Keratinocyte (primary cell): ENCODE data around the gene ARHGAP22. TPM values are rescaled to one million over a fixed set of nuclear protein-coding genes. Genes with fewer than 3 reads are reported as not detected.

Experiments
- DNase-seq: peaks from one replicate; pipeline ENCODE4 v3.0.0-alpha.2; 2011; ENCODE audit warnings: low read depth, missing footprints, low spot score
- FAIRE-seq: peaks from 2 replicates; lab custom pipeline; 2011; peaks lifted over from hg19 to GRCh38; lab: Jason Lieb, UNC
- H2AFZ ChIP-seq: 2 replicates; pipeline ENCODE4 v1.6.0; 2012; ENCODE audit warnings: low read length, control low read depth, inconsistent platforms; ENCODE audit not compliant: control insufficient read depth
- H3K27ac ChIP-seq: 2 replicates; pipeline ENCODE4 v1.5.1; 2011; ENCODE audit warnings: low read length; ENCODE audit not compliant: control insufficient read depth, insufficient read depth
- H3K27me3 ChIP-seq: 3 replicates; pipeline ENCODE4 v1.6.0; 2011; ENCODE audit warnings: low read length; ENCODE audit not compliant: control insufficient read depth, insufficient read depth; ENCODE audit errors: extremely low read depth
- H3K36me3 ChIP-seq, 2 experiments: 2 replicates in 1 of 2; 3 replicates in 1 of 2; pipeline ENCODE4 v1.5.1; 2011; ENCODE audit warnings: low read length in 2 of 2, mild to moderate bottlenecking in 1 of 2; ENCODE audit not compliant: control insufficient read depth in 2 of 2, insufficient read depth in 2 of 2; ENCODE audit errors: extremely low read depth in 1 of 2
- H3K4me1 ChIP-seq: 3 replicates; pipeline ENCODE4 v1.5.1; 2011; ENCODE audit warnings: low read length; ENCODE audit not compliant: control insufficient read depth, insufficient read depth; ENCODE audit errors: extremely low read depth
- H3K4me2 ChIP-seq: 3 replicates; pipeline ENCODE4 v1.6.0; 2011; ENCODE audit warnings: low read depth, low read length; ENCODE audit not compliant: control insufficient read depth, insufficient read depth; ENCODE audit errors: extremely low read depth
- H3K4me3 ChIP-seq, 3 experiments: fragments of 200-600 bp in 1 of 3; sonication (generic) in 1 of 3; 2 replicates in 2 of 3; 3 replicates in 1 of 3; pipeline ENCODE4 v1.5.1; 2011 to 2016; ENCODE audit warnings: low read length in 3 of 3, mild to moderate bottlenecking in 3 of 3, control low read depth in 2 of 3, inconsistent platforms in 1 of 3, low read depth in 1 of 3, mixed read lengths in 1 of 3, mixed run types in 1 of 3, moderate library complexity in 1 of 3; ENCODE audit not compliant: control insufficient read depth in 2 of 3, insufficient read depth in 2 of 3; ENCODE audit errors: extremely low read depth in 1 of 3
- H3K79me2 ChIP-seq: 2 replicates; pipeline ENCODE4 v1.6.0; 2012; ENCODE audit warnings: low read length; ENCODE audit not compliant: control insufficient read depth, insufficient read depth
- H3K9ac ChIP-seq: 3 replicates; pipeline ENCODE4 v1.6.0; 2011; ENCODE audit warnings: low read length; ENCODE audit not compliant: control insufficient read depth, insufficient read depth; ENCODE audit errors: extremely low read depth
- H3K9me1 ChIP-seq: 3 replicates; pipeline ENCODE4 v1.6.0; 2011; ENCODE audit warnings: low read length; ENCODE audit not compliant: control insufficient read depth, insufficient read depth; ENCODE audit errors: extremely low read depth
- H3K9me3 ChIP-seq: 2 replicates; pipeline ENCODE4 v1.5.1; 2012; ENCODE audit warnings: low read depth, low read length; ENCODE audit not compliant: control insufficient read depth
- H4K20me1 ChIP-seq: 3 replicates; pipeline ENCODE4 v1.6.0; 2011; ENCODE audit warnings: low read length; ENCODE audit not compliant: control insufficient read depth, insufficient read depth; ENCODE audit errors: extremely low read depth
- CTCF ChIP-seq, 3 experiments: IDR thresholded peaks in 1 of 3; conservative IDR thresholded peaks in 1 of 3; optimal IDR thresholded peaks in 1 of 3; 2 replicates in 2 of 3; 3 replicates in 1 of 3; pipeline versions ENCODE3 to v1.5.1; 2011; ENCODE audit warnings: low read length in 3 of 3, mild to moderate bottlenecking in 3 of 3, moderate library complexity in 2 of 3, control low read depth in 1 of 3, inconsistent platforms in 1 of 3; ENCODE audit not compliant: insufficient read depth in 2 of 3; ENCODE audit errors: extremely low read depth in 1 of 3
- EZH2 ChIP-seq: IDR thresholded peaks from one replicate; pipeline ENCODE4 v1.6.1; 2012; ENCODE audit warnings: inconsistent platforms, mild to moderate bottlenecking, low read length, moderate library complexity
- dilution Hi-C: fragments of 300-500 bp; cut with MboI; formaldehyde crosslinking; loops from one replicate; pipeline ENCODE4 v1.7.0; 2020; ENCODE audit warnings: low sequenced_read_pairs; ENCODE audit not compliant: extremely low pct_ligation_motif_present
- polyA plus RNA-seq, 5 experiments: library from polyadenylated mRNA; depleted of rRNA in 3 of 5; stranded (reverse) in 3 of 5; stranded (forward) in 1 of 5; unstranded in 1 of 5; fragments of >200 nt; gene quantifications; 1 replicate in 1 of 5; 2 replicates in 3 of 5; 3 replicates in 1 of 5; pipeline versions ENCODE4 v1.2.1 to v1.2.3, GENCODE V29; 2011 to 2012; ENCODE audit warnings: missing spikeins in 2 of 5, low read depth in 1 of 5, low replicate concordance in 1 of 5

ARHGAP22 gene
- polyA plus RNA-seq, 1 donor (not counting 4 experiments of a cell fraction or from before 2014, with no cell fraction given), result 4.9 TPM

DNA sequence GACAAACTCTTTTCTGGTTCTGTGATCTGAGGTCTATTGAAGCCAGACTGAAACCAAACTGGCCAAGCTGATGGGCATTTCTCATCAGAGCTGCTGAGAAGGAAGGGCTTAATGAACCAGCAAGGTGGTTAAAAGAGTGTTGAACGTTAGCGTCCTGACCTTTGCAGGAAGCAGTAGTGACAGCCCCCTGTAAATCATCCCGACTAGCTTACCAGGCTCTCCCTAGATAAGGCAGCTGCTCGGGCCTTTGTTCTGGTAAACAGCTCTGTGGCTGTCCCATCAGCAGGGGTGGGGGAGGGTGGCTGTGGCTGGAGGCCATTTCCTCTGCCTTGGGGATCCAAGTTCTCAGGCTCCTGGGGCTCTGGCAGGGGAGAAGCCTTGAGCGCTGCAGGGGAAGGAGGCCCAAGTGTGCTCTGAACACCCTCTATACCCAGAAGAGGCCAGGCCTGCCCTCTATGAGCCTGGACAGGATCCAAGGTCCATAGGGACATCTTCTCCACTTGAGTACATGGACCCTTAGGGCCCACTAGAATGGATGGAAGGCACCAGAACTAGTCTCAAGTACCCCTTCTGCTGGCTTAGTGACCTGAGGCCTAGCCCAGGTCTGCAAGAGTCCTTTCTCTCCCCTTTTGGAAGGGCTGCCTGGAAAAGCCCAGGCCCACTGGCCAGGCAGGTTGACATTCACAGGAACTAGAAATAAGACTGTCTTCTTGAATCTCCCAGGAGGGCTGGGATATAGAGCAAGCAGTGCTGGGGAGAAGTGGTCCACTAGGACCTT, 134.6 kb downstream of the ARHGAP22 start:
- no peaks in the 10 kb centered on the region for H4K20me1 ChIP-seq
- H3K9me3 ChIP-seq, result no peaks in the 10 kb centered on the region
- no peak overlapping the region for H3K9ac ChIP-seq
- no peak for FAIRE-seq
- H3K79me2 ChIP-seq, result no peaks in the 10 kb centered on the region
- H2AFZ ChIP-seq, result no peak overlapping the region
- H3K27ac ChIP-seq, result no peak overlapping the region
- H3K4me1 ChIP-seq, result peaks cover 41% of the 10 kb centered on the region
- TF ChIP-seq CTCF (optimal IDR thresholded peaks at IDR 0.05 in 1 of 3, IDR thresholded peaks at IDR 0.05 in 1 of 3, conservative IDR thresholded peaks at IDR 0.05 in 1 of 3; ENCODE audit: extremely low read depth in 1 of 3, insufficient read depth in 2 of 3, low read length in 3 of 3), result no peak
- no peak for TF ChIP-seq EZH2
- H3K4me3 ChIP-seq, result no peak overlapping the region
- no peaks in the 10 kb centered on the region for H3K27me3 ChIP-seq
- dilution Hi-C loops, result no loop called here
- no peak for DNase-seq
- no peak overlapping the region for H3K4me2 ChIP-seq
- no peaks in the 10 kb centered on the region for H3K9me1 ChIP-seq
- H3K36me3 ChIP-seq, result no peaks in the 10 kb centered on the region

DNA sequence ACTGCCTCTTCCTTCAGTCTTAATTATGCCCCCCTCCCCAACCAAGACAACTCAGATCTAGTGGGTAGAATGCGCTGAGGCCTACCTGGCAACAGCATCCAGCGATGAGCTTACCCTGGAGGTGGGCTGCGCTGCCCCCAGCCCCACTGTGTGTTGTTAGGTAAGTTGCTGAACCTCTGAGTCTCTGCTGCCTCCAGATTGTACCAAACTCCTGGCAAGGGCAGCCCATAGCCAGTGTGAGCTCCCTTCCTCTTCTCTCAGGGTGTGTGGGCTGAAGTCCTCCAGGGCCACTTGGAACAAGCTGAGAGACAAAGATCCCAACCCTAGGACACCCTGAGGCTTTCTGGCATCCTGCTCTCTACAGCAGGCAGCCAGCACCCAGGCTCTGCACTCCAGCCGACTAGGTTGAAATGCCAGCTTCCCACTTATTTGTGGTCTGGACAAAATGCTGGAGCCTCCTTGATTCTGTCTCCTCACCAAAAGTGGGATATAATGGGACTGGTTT, 135.3 kb downstream of the ARHGAP22 start:
- no peak for TF ChIP-seq EZH2
- TF ChIP-seq CTCF (optimal IDR thresholded peaks at IDR 0.05 in 1 of 3, IDR thresholded peaks at IDR 0.05 in 1 of 3, conservative IDR thresholded peaks at IDR 0.05 in 1 of 3; ENCODE audit: extremely low read depth in 1 of 3, insufficient read depth in 2 of 3, low read length in 3 of 3), result no peak
- Histone ChIP-seq H3K4me2 (no peak overlapping the region), H2AFZ (no peak overlapping the region), H3K9me1 (no peaks in the 10 kb centered on the region), H3K27me3 (no peaks in the 10 kb centered on the region), H4K20me1 (no peaks in the 10 kb centered on the region), H3K9me3 (no peaks in the 10 kb centered on the region), H3K79me2 (no peaks in the 10 kb centered on the region), H3K4me1 (peaks cover 42% of the 10 kb centered on the region), H3K27ac (no peak overlapping the region), H3K9ac (no peak overlapping the region), H3K36me3 (no peaks in the 10 kb centered on the region), H3K4me3 (no peak overlapping the region)
- FAIRE-seq (no peak), DNase-seq (no peak)
- dilution Hi-C loops, result no loop called here
